K562 (cell line): ENCODE results near the gene TRIM44.

Experiments used
- DPF2 ChIP-seq: fragments of 450-650 bp; IDR thresholded peaks from 2 replicates; pipeline ENCODE4 v1.6.1; 2016
- ESRRB ChIP-seq: fragments of 250-450 bp; sonication (Bioruptor Pico); IDR thresholded peaks from 2 replicates; pipeline ENCODE4 v1.5.0; 2020; ENCODE audit warnings: mild to moderate bottlenecking, moderate library complexity, borderline replicate concordance
- POLR2A ChIP-seq: fragments of 450-650 bp; conservative IDR thresholded peaks from 2 replicates; pipeline ENCODE4 v1.6.1; 2016
- RB1 ChIP-seq: fragments of 450-650 bp; IDR thresholded peaks from 2 replicates; pipeline ENCODE4 v1.6.1; 2017; ENCODE audit warnings: low read depth, mild to moderate bottlenecking

DNA sequence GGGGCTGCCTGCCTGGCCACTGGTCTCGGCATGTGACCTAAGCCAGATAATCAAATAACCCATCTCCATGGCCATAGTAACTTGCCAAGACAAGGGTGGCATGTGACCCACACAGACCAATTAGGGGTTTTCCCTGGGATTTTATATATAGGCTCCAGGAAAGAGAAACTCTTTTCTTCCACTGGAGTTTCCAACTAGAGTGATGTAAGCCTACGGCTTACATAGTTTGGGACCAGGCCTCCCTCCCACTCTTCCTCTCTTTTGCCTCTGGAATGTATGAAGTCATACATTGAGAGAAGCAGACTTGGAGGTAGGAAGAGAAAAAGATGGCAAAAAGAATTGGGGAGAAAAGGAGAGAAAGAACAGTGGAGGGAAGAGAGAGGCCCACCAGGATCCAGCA, 196.7 kb downstream of the TRIM44 start:
- TF ChIP-seq RB1: no peak
- TF ChIP-seq ESRRB: no peak
- TF ChIP-seq DPF2: no peak
- no peak for TF ChIP-seq POLR2A
